HG03432 (cell line): ENCODE data around the gene MOBP.

ENCODE experiments used
- ATAC-seq: cut with Tn5 transposase; IDR thresholded peaks from one replicate; pipeline ENCODE4 v1.9.1; 2021; ENCODE audit warnings: mild to moderate bottlenecking, moderate library complexity; ENCODE audit not compliant: unreplicated experiment

The MOBP gene

GRCh38 chr3:39491733-39492350 is 24.4 kb downstream of the MOBP start:
- no peak for ATAC-seq

- no peak for ATAC-seq
Measured at GRCh38 chr3:39494781-39495180, 27.3 kb downstream of the MOBP start.

- no peak for ATAC-seq
Measured at GRCh38 chr3:39497753-39498152, 30.3 kb downstream of the MOBP start.

GRCh38 chr3:39499651-39500273 is 32.3 kb downstream of the MOBP start:
- no peak for ATAC-seq

- no peak for ATAC-seq
Measured at GRCh38 chr3:39501059-39501458, 33.6 kb downstream of the MOBP start.

GRCh38 chr3:39501968-39502837 is 34.7 kb downstream of the MOBP start:
- ATAC-seq: no peak

GRCh38 chr3:39502838-39503145 is 35.3 kb downstream of the MOBP start:
- ATAC-seq: no peak

- no peak for ATAC-seq
Measured at GRCh38 chr3:39505866-39506742, 38.6 kb downstream of the MOBP start.

GRCh38 chr3:39506863-39507262 is 39.4 kb downstream of the MOBP start:
- ATAC-seq: no peak

GRCh38 chr3:39513791-39514369 is 46.4 kb downstream of the MOBP start:
- ATAC-seq: no peak

GRCh38 chr3:39515681-39516441 is 48.4 kb downstream of the MOBP start:
- ATAC-seq: no peak

- no peak for ATAC-seq
Measured at GRCh38 chr3:39519103-39519502, 51.6 kb downstream of the MOBP start.

- ATAC-seq: no peak
Measured at GRCh38 chr3:39519554-39520288, 52.2 kb downstream of the MOBP start.

- ATAC-seq: no peak
Measured at GRCh38 chr3:39521456-39521855, 54.0 kb downstream of the MOBP start.

- no peak for ATAC-seq
Measured at GRCh38 chr3:39524107-39524506, 56.6 kb downstream of the MOBP start.

GRCh38 chr3:39528844-39529243 is 61.4 kb downstream of the MOBP start:
- ATAC-seq: no peak

- ATAC-seq: no peak
Measured at GRCh38 chr3:39529577-39529976, 62.1 kb downstream of the MOBP start.

- ATAC-seq: no peak
Measured at GRCh38 chr3:39531066-39531465, 63.6 kb downstream of the MOBP start.

- no peak for ATAC-seq
Measured at GRCh38 chr3:39531665-39532064, 64.2 kb downstream of the MOBP start.
